CD4-positive, alpha-beta T cell (primary cell): Measurements from ENCODE around the gene SSMEM1. TPM values are rescaled to one million over a fixed set of nuclear protein-coding genes. Genes with fewer than 3 reads are reported as not detected.
"Not testable (repeated sequence)": the region's sequence is repeated elsewhere in the genome, so short reads cannot be mapped to it uniquely, and the experiment has no call there.

Experiments used
- ATAC-seq: fragments of 200-7000 bp; cut with Tn5 transposase; one replicate; pipeline ENCODE4 v1.10.0; 2022; ENCODE audit warnings: mild to moderate bottlenecking; ENCODE audit not compliant: poor library complexity
- CTCF ChIA-PET: fragments of 350-600 bp; sonication (Branson Sonifier 250); formaldehyde crosslinking; loops from one replicate; lab custom pipeline; 2021; ENCODE audit warnings: antibody characterized with exemption, inconsistent platforms; lab: Charles Lee
- POLR2A ChIA-PET: fragments of 350-600 bp; sonication (Branson Sonifier 250); formaldehyde crosslinking; loops from one replicate; lab custom pipeline; 2021; ENCODE audit warnings: antibody characterized with exemption, inconsistent platforms; lab: Charles Lee
- DNase-seq, 14 experiments: peaks; one replicate each; pipeline ENCODE4 v3.0.0-alpha.2; 2013 to 2020; ENCODE audit warnings: mixed read lengths in 2 of 14
- H3K27ac ChIP-seq, 2 donors: one replicate each; pipeline versions ENCODE4 v1.5.1 to v1.7.0; 2013; ENCODE audit warnings: low read length in 2 of 2, low read depth in 1 of 2, mild to moderate bottlenecking in 1 of 2
- H3K27me3 ChIP-seq, 2 experiments: 1 replicate in 1 of 2; 2 replicates in 1 of 2; pipeline versions ENCODE4 v1.6.1 to v1.7.0; 2013; ENCODE audit warnings: low read length in 2 of 2, control low read depth in 1 of 2, mild to moderate bottlenecking in 1 of 2, moderate library complexity in 1 of 2; ENCODE audit not compliant: insufficient read depth in 2 of 2, control insufficient read depth in 1 of 2
- H3K36me3 ChIP-seq: one replicate; pipeline ENCODE4 v1.6.1; 2013; ENCODE audit warnings: low read length, control low read depth; ENCODE audit not compliant: insufficient read depth
- H3K4me1 ChIP-seq: one replicate; pipeline ENCODE4 v1.6.1; 2013; ENCODE audit warnings: low read length, control low read depth; ENCODE audit not compliant: insufficient read depth
- H3K4me3 ChIP-seq: one replicate; pipeline ENCODE4 v1.5.1; 2013; ENCODE audit warnings: mild to moderate bottlenecking, low read length, moderate library complexity
- H3K9me3 ChIP-seq, 2 experiments: 1 replicate in 1 of 2; 2 replicates in 1 of 2; pipeline versions ENCODE4 v1.6.1 to v1.7.0; 2013; ENCODE audit warnings: low read length in 2 of 2, mild to moderate bottlenecking in 2 of 2, control low read depth in 1 of 2, moderate library complexity in 1 of 2; ENCODE audit not compliant: control insufficient read depth in 1 of 2, insufficient read depth in 1 of 2
- H3K27ac Mint-ChIP-seq: one replicate; pipeline ENCODE4 v1.8.0; 2020; ENCODE audit warnings: mixed read lengths
- H3K27me3 Mint-ChIP-seq: one replicate; pipeline ENCODE4 v1.8.0; 2021; ENCODE audit warnings: mixed read lengths
- H3K36me3 Mint-ChIP-seq: one replicate; pipeline ENCODE4 v1.8.0; 2021; ENCODE audit warnings: low read depth, mixed read lengths
- H3K4me1 Mint-ChIP-seq: one replicate; pipeline ENCODE4 v1.8.0; 2021; ENCODE audit warnings: low read depth, mixed read lengths
- H3K4me3 Mint-ChIP-seq: one replicate; pipeline ENCODE4 v1.8.0; 2020; ENCODE audit warnings: mild to moderate bottlenecking, mixed read lengths
- H3K9me3 Mint-ChIP-seq: one replicate; pipeline ENCODE4 v1.8.0; 2020; ENCODE audit warnings: mixed read lengths
- intact Hi-C, 2 experiments: fragments of 100-400 bp; cut with DNase I in 1 of 2; cut with micrococcal nuclease in 1 of 2; formaldehyde crosslinking; loops; one replicate each; pipeline versions ENCODE4 v1.15.1 to v1.9.0; 2023 to 2025; cut with DNase I, micrococcal nuclease
- total RNA-seq, 174 experiments: library from RNA in 2 of 174; stranded (reverse) in 2 of 174; gene quantifications; one replicate each; pipeline ENCODE4 v1.2.3 and lab custom pipeline; 2021 to 2026
- TF ChIP-seq, protein P1 (sequence below): fragments of 200-600 bp; IDR thresholded peaks from one replicate; pipeline ENCODE4 v1.8.0; 2022; ENCODE audit warnings: antibody characterized with exemption, mild to moderate bottlenecking

SSMEM1 gene
- total RNA-seq, 2 experiments from 2014 or later: not detected

DNA sequence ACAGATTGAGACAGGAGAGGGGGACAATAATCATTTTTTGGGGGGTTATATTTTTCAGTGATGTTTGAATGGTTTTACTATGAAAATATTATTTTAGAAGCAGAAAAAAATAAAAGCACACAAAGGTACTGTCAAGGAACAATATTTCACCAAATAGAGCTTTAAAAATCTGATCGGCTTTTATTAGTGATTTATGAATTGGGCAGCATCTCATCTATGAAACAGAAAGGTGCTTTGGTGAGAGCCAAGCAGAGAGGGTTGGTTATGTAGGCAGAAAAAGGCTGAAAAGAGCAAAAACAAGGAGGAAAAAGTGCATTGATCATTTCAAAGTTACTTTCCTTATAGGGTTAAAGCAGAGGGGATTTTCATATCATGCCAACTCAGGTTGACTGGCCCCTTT lies 32.6 kb downstream of the SSMEM1 start:
- intact Hi-C loops: loop anchor here (5.0 to 10.0 kb wide), 3 partner anchors 245 to 592 kb away; no protein-coding TSS in a partner anchor
- TF ChIP-seq, protein P1, sequence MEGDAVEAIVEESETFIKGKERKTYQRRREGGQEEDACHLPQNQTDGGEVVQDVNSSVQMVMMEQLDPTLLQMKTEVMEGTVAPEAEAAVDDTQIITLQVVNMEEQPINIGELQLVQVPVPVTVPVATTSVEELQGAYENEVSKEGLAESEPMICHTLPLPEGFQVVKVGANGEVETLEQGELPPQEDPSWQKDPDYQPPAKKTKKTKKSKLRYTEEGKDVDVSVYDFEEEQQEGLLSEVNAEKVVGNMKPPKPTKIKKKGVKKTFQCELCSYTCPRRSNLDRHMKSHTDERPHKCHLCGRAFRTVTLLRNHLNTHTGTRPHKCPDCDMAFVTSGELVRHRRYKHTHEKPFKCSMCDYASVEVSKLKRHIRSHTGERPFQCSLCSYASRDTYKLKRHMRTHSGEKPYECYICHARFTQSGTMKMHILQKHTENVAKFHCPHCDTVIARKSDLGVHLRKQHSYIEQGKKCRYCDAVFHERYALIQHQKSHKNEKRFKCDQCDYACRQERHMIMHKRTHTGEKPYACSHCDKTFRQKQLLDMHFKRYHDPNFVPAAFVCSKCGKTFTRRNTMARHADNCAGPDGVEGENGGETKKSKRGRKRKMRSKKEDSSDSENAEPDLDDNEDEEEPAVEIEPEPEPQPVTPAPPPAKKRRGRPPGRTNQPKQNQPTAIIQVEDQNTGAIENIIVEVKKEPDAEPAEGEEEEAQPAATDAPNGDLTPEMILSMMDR: no peak
- H3K27me3 Mint-ChIP-seq: no peaks in the 10 kb centered on the region
- Histone ChIP-seq H3K4me1 (no peaks in the 10 kb centered on the region), H3K4me3 (no peak overlapping the region), H3K27ac (no peak overlapping the region), H3K9me3 (no peaks in the 10 kb centered on the region), H3K36me3 (no peaks in the 10 kb centered on the region), H3K27me3 (no peaks in the 10 kb centered on the region)
- H3K27ac Mint-ChIP-seq: no peak overlapping the region
- peaks cover 8% of the 10 kb centered on the region for H3K4me1 Mint-ChIP-seq
- H3K9me3 Mint-ChIP-seq: no peaks in the 10 kb centered on the region
- ChIA-PET POLR2A (no interaction called here), CTCF (interaction anchor here (0.6 kb wide), 1 partner anchor 247 kb away, joined by 6 read pairs; no protein-coding TSS in a partner anchor)
- no peak overlapping the region for H3K4me3 Mint-ChIP-seq
- DNase-seq: no peak
- H3K36me3 Mint-ChIP-seq: no peaks in the 10 kb centered on the region
- no peak for ATAC-seq

GRCh38 chr7:130242198-130243014 lies 34.7 kb downstream of the SSMEM1 start:
- no peaks in the 10 kb centered on the region for H3K36me3 ChIP-seq
- no peak overlapping the region for H3K4me3 ChIP-seq
- intact Hi-C loops: loop anchor here (1.0 to 10.0 kb wide), 7 partner anchors 242 to 590 kb away; no protein-coding TSS in a partner anchor
- Mint-ChIP-seq H3K4me3 (no peak overlapping the region), H3K4me1 (peaks cover 8% of the 10 kb centered on the region), H3K27ac (no peak overlapping the region), H3K27me3 (no peaks in the 10 kb centered on the region), H3K36me3 (no peaks in the 10 kb centered on the region), H3K9me3 (no peaks in the 10 kb centered on the region)
- CTCF ChIA-PET: interaction anchor here (0.6 kb wide), 2 partner anchors 377 to 516 kb away, joined by 3 read pairs; no protein-coding TSS in a partner anchor
- no peak overlapping the region for H3K27ac ChIP-seq
- peaks cover 0 to 4% of the 10 kb centered on the region in 2 experiments for H3K9me3 ChIP-seq
- TF ChIP-seq, protein P1: peak; percentile 85
- no peaks in the 10 kb centered on the region for H3K4me1 ChIP-seq
- POLR2A ChIA-PET: interaction anchor here (1.0 kb wide), 1 partner anchor 31 kb away, joined by 4 read pairs; no protein-coding TSS in a partner anchor
- ATAC-seq (peak; percentile 60), DNase-seq (peak; percentile 23 to 70 (median 40))
- H3K27me3 ChIP-seq: no peaks in the 10 kb centered on the region

GRCh38 chr7:130243486-130243885 lies 35.8 kb downstream of the SSMEM1 start:
- H3K27me3 Mint-ChIP-seq, H3K9me3 Mint-ChIP-seq, H3K4me1 Mint-ChIP-seq, H3K27ac Mint-ChIP-seq, H3K36me3 Mint-ChIP-seq, ATAC-seq, H3K9me3 ChIP-seq, H3K27me3 ChIP-seq, H3K36me3 ChIP-seq, H3K4me3 Mint-ChIP-seq, H3K27ac ChIP-seq, CTCF ChIA-PET, H3K4me1 ChIP-seq, DNase-seq, H3K4me3 ChIP-seq: not testable (repeated sequence)
- intact Hi-C loops: loop anchor here (2.0 to 10.0 kb wide), 6 partner anchors 241 to 589 kb away; no protein-coding TSS in a partner anchor
- POLR2A ChIA-PET: interaction anchor here (1.0 kb wide), 1 partner anchor 30 kb away, joined by 4 read pairs; no protein-coding TSS in a partner anchor

- H3K4me1 Mint-ChIP-seq, H3K36me3 ChIP-seq, CTCF ChIA-PET, H3K36me3 Mint-ChIP-seq, H3K27me3 Mint-ChIP-seq, ATAC-seq, H3K9me3 ChIP-seq, H3K27ac ChIP-seq, H3K4me1 ChIP-seq, H3K9me3 Mint-ChIP-seq, DNase-seq, H3K4me3 Mint-ChIP-seq, POLR2A ChIA-PET, H3K4me3 ChIP-seq, H3K27ac Mint-ChIP-seq, H3K27me3 ChIP-seq: not testable (repeated sequence)
- intact Hi-C loops: loop anchor here in 1 of 2 experiments (10.0 kb wide), 1 partner anchor 238 kb away; no protein-coding TSS in a partner anchor
Observed at GRCh38 chr7:130246491-130246890, 38.8 kb downstream of the SSMEM1 start.

DNA sequence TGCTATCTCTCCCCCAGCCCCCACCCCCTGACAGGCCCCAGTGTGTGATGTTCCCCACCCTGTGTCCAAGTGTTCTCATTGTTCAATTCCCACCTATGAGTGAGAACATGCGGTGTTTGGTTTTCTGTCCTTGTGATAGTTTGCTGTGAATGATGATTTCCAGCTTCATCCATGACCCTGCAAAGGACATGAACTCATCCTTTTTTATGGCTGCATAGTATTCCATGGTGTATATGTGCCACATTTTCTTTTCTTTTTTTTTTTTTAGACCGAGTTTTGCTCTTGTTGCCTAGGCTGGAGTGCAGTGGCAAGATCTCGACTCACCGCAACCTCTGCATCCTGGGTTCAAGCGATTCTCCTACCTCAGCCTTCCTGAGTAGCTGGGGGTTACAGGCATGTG lies 41.2 kb downstream of the SSMEM1 start:
- H3K4me1 ChIP-seq, H3K27me3 Mint-ChIP-seq, DNase-seq, H3K27ac ChIP-seq, H3K4me3 ChIP-seq, H3K9me3 ChIP-seq, ATAC-seq, POLR2A ChIA-PET, H3K36me3 Mint-ChIP-seq, H3K4me1 Mint-ChIP-seq, H3K4me3 Mint-ChIP-seq, H3K9me3 Mint-ChIP-seq, H3K27ac Mint-ChIP-seq, CTCF ChIA-PET, H3K36me3 ChIP-seq, H3K27me3 ChIP-seq: not testable (repeated sequence)
- intact Hi-C loops: loop anchor here in 1 of 2 experiments (10.0 kb wide), 1 partner anchor 236 kb away; no protein-coding TSS in a partner anchor
